ENCODE results near the gene SOX18. TPM values are rescaled to one million over a fixed set of nuclear protein-coding genes. Genes with fewer than 3 reads are reported as not detected.

Gene SOX18
- polyA plus RNA-seq, 3 donors, result not detected

- no peak overlapping the region for H3K27ac Mint-ChIP-seq
- Histone ChIP-seq H3K27me3 (ENCODE audit: control insufficient read depth in 2 of 2, insufficient read depth in 2 of 2, low read length in 2 of 2) (no peaks in the 10 kb centered on the region), H3K79me2 (ENCODE audit: insufficient read depth, low read length) (no peaks in the 10 kb centered on the region), H3K36me3 (replicated peaks in 1 of 2; ENCODE audit: control insufficient read depth in 1 of 2, insufficient read depth in 2 of 2, low read length in 2 of 2) (peaks cover 82 to 99% of the 10 kb centered on the region in 2 donors), H4K20me1 (ENCODE audit: insufficient read depth, low read length) (peaks cover 17% of the 10 kb centered on the region), H3K4me3 (replicated peaks in 1 of 3; ENCODE audit: low read depth in 2 of 3, low read length in 3 of 3) (no peak overlapping the region), H3K9me3 (replicated peaks in 1 of 2; ENCODE audit: control insufficient read depth in 1 of 2, insufficient read depth in 1 of 2, low read length in 2 of 2) (no peaks in the 10 kb centered on the region), H3K4me1 (ENCODE audit: control insufficient read depth in 1 of 2, insufficient read depth in 2 of 2, low read length in 2 of 2) (no peaks in the 10 kb centered on the region), H2AFZ (ENCODE audit: insufficient read depth, low read depth, low read length, poor library complexity, severe bottlenecking) (no peak overlapping the region), H3K27ac (ENCODE audit: low read depth in 1 of 2, low read length in 2 of 2) (no peak overlapping the region), H3K4me2 (replicated peaks; ENCODE audit: extremely low read depth, low read length, poor library complexity, severe bottlenecking) (no peak overlapping the region), H3K9ac (ENCODE audit: insufficient read depth, low read length, poor library complexity, severe bottlenecking) (no peak overlapping the region)
- H3K9me3 Mint-ChIP-seq, result no peaks in the 10 kb centered on the region
- DNase-seq, result no peak
- no peak overlapping the region for H3K4me3 Mint-ChIP-seq
- 99% methylated on average over 11 of the region's 15 CpGs for WGBS (ENCODE audit: insufficient coverage)
- H3K4me1 Mint-ChIP-seq, result peaks cover 5% of the 10 kb centered on the region
- H3K27me3 Mint-ChIP-seq (ENCODE audit: low read depth in 3 of 3), result peaks cover 0 to 3% (median 0%) of the 10 kb centered on the region in 3 donors
- TF ChIP-seq CTCF (IDR thresholded peaks at IDR 0.05), result no peak
- H3K36me3 Mint-ChIP-seq, result peaks cover 84 to 100% of the 10 kb centered on the region in 2 donors
- intact Hi-C loops (cut with micrococcal nuclease), result no loop called here
Observed at GRCh38 chr20:64023361-64024140, 25.9 kb downstream of the SOX18 start.

- Histone ChIP-seq H3K27me3 (ENCODE audit: control insufficient read depth in 2 of 2, insufficient read depth in 2 of 2, low read length in 2 of 2) (no peaks in the 10 kb centered on the region), H3K4me1 (ENCODE audit: control insufficient read depth in 1 of 2, insufficient read depth in 2 of 2, low read length in 2 of 2) (no peaks in the 10 kb centered on the region), H3K9me3 (replicated peaks in 1 of 2; ENCODE audit: control insufficient read depth in 1 of 2, insufficient read depth in 1 of 2, low read length in 2 of 2) (no peaks in the 10 kb centered on the region), H3K9ac (ENCODE audit: insufficient read depth, low read length, poor library complexity, severe bottlenecking) (no peak overlapping the region), H2AFZ (ENCODE audit: insufficient read depth, low read depth, low read length, poor library complexity, severe bottlenecking) (no peak overlapping the region), H3K27ac (ENCODE audit: low read depth in 1 of 2, low read length in 2 of 2) (no peak overlapping the region), H4K20me1 (ENCODE audit: insufficient read depth, low read length) (peaks cover 17% of the 10 kb centered on the region), H3K4me2 (replicated peaks; ENCODE audit: extremely low read depth, low read length, poor library complexity, severe bottlenecking) (no peak overlapping the region), H3K36me3 (replicated peaks in 1 of 2; ENCODE audit: control insufficient read depth in 1 of 2, insufficient read depth in 2 of 2, low read length in 2 of 2) (peaks cover 81 to 98% of the 10 kb centered on the region in 2 donors), H3K79me2 (ENCODE audit: insufficient read depth, low read length) (no peaks in the 10 kb centered on the region), H3K4me3 (replicated peaks in 1 of 3; ENCODE audit: low read depth in 2 of 3, low read length in 3 of 3) (no peak overlapping the region)
- DNase-seq, result no peak
- Mint-ChIP-seq H3K27me3 (ENCODE audit: low read depth in 3 of 3) (peaks cover 0 to 3% (median 0%) of the 10 kb centered on the region in 3 donors), H3K36me3 (peaks cover 84 to 100% of the 10 kb centered on the region in 2 donors), H3K4me1 (peaks cover 5% of the 10 kb centered on the region), H3K27ac (no peak overlapping the region), H3K4me3 (no peak overlapping the region), H3K9me3 (peaks cover 0 to 3% (median 0%) of the 10 kb centered on the region in 7 donors)
- intact Hi-C loops (cut with micrococcal nuclease), result no loop called here
- TF ChIP-seq CTCF (IDR thresholded peaks at IDR 0.05), result no peak
- over 99% methylated on average over 15 of the region's 17 CpGs for WGBS (ENCODE audit: insufficient coverage)
Observed at GRCh38 chr20:64022671-64023360, 26.6 kb downstream of the SOX18 start.

All from CD14-positive monocyte (primary cell).